Bronchial epithelial cell (primary cell): ENCODE results near the gene CASP3. TPM values are rescaled to one million over a fixed set of nuclear protein-coding genes. Genes with fewer than 3 reads are reported as not detected.

Experiments
- DNase-seq: peaks from one replicate; pipeline ENCODE4 v3.0.0-alpha.2; 2010; ENCODE audit warnings: low read depth
- FAIRE-seq: peaks from 2 replicates; lab custom pipeline; 2011; peaks lifted over from hg19 to GRCh38; lab: Jason Lieb, UNC
- H3K27me3 ChIP-seq: 2 replicates; pipeline ENCODE4 v1.5.1; 2011; ENCODE audit warnings: low read length; ENCODE audit not compliant: control insufficient read depth, insufficient read depth
- H3K36me3 ChIP-seq: 2 replicates; pipeline ENCODE4 v1.5.1; 2011; ENCODE audit warnings: low read length; ENCODE audit not compliant: control insufficient read depth, insufficient read depth
- H3K4me3 ChIP-seq: 2 replicates; pipeline ENCODE4 v1.5.1; 2011; ENCODE audit warnings: mild to moderate bottlenecking, low read depth, low read length, control low read depth
- total RNA-seq: library from RNA; depleted of rRNA; stranded (reverse); fragments of >200 nt; gene quantifications from 2 replicates; pipeline ENCODE4 v1.2.1, GENCODE V29; 2014
- TF ChIP-seq, protein P1 (sequence below): IDR thresholded peaks from 2 replicates; pipeline ENCODE4 v1.5.1; 2011; ENCODE audit warnings: mild to moderate bottlenecking, moderate library complexity, low read length, control low read depth, inconsistent platforms; ENCODE audit not compliant: insufficient read depth, severe bottlenecking

The CASP3 gene
- total RNA-seq, 1 donor from 2014 or later = 23.7 TPM

GRCh38 chr4:184675821-184676492, 26.7 kb upstream of the CASP3 start:
- H3K4me3 ChIP-seq = no peak overlapping the region
- FAIRE-seq = no peak
- TF ChIP-seq, protein P1, sequence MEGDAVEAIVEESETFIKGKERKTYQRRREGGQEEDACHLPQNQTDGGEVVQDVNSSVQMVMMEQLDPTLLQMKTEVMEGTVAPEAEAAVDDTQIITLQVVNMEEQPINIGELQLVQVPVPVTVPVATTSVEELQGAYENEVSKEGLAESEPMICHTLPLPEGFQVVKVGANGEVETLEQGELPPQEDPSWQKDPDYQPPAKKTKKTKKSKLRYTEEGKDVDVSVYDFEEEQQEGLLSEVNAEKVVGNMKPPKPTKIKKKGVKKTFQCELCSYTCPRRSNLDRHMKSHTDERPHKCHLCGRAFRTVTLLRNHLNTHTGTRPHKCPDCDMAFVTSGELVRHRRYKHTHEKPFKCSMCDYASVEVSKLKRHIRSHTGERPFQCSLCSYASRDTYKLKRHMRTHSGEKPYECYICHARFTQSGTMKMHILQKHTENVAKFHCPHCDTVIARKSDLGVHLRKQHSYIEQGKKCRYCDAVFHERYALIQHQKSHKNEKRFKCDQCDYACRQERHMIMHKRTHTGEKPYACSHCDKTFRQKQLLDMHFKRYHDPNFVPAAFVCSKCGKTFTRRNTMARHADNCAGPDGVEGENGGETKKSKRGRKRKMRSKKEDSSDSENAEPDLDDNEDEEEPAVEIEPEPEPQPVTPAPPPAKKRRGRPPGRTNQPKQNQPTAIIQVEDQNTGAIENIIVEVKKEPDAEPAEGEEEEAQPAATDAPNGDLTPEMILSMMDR = no peak

GRCh38 chr4:184675018-184675417, 25.8 kb upstream of the CASP3 start:
- H3K27me3 ChIP-seq = no peaks in the 10 kb centered on the region
- TF ChIP-seq, protein P1 = no peak
- no peak for DNase-seq
- H3K36me3 ChIP-seq = peaks cover 1% of the 10 kb centered on the region
- H3K4me3 ChIP-seq = no peak overlapping the region
- no peak for FAIRE-seq

More at GRCh38 chr4:184675821-184676492, 26.7 kb upstream of the CASP3 start:
- Histone ChIP-seq H3K36me3 (peaks cover 1% of the 10 kb centered on the region), H3K27me3 (no peaks in the 10 kb centered on the region)
- DNase-seq = no peak

DNA sequence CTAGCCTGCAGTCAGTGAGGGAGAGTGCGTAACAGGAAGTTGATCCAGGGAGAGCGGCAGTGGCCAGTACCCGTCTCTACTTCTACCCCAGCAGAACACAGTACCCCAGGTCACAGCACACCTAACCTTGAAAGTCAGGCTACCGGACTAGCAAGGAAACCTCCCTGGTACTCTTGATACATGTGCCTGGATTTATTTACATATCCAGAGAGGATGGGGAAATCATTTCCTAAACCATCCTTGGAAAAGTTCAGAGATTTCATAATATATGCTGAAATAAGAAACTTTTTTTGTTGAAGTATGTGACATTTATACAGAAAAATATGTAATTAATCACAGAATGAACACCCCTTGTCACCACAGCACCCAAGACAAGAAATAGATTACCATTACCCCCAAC, 24.8 kb upstream of the CASP3 start:
- H3K36me3 ChIP-seq = peaks cover 1% of the 10 kb centered on the region
- no peaks in the 10 kb centered on the region for H3K27me3 ChIP-seq
- FAIRE-seq (no peak), DNase-seq (no peak)
- H3K4me3 ChIP-seq = no peak overlapping the region
- TF ChIP-seq, protein P1 = no peak

GRCh38 chr4:184672741-184673140, 23.5 kb upstream of the CASP3 start:
- FAIRE-seq (no peak), DNase-seq (no peak)
- TF ChIP-seq, protein P1 = no peak
- H3K36me3 ChIP-seq = peaks cover 1% of the 10 kb centered on the region
- H3K27me3 ChIP-seq = no peaks in the 10 kb centered on the region
- no peak overlapping the region for H3K4me3 ChIP-seq

- TF ChIP-seq, protein P1 = no peak
- H3K4me3 ChIP-seq = no peak overlapping the region
- DNase-seq (peak; percentile 78), FAIRE-seq (no peak)
- H3K36me3 ChIP-seq = peaks cover 4% of the 10 kb centered on the region
- no peaks in the 10 kb centered on the region for H3K27me3 ChIP-seq
These were observed 21.9 kb upstream of the CASP3 start for GRCh38 chr4:184671101-184671500.

GRCh38 chr4:184669251-184669650, 20.0 kb upstream of the CASP3 start:
- Histone ChIP-seq H3K36me3 (peaks cover 3% of the 10 kb centered on the region), H3K4me3 (no peak overlapping the region)
- TF ChIP-seq, protein P1 = no peak

More at GRCh38 chr4:184669251-184669650, 20.0 kb upstream of the CASP3 start:
- DNase-seq (no peak), FAIRE-seq (no peak)
- H3K27me3 ChIP-seq = no peaks in the 10 kb centered on the region
